Measurements from ENCODE around the gene GPR17.

DNA sequence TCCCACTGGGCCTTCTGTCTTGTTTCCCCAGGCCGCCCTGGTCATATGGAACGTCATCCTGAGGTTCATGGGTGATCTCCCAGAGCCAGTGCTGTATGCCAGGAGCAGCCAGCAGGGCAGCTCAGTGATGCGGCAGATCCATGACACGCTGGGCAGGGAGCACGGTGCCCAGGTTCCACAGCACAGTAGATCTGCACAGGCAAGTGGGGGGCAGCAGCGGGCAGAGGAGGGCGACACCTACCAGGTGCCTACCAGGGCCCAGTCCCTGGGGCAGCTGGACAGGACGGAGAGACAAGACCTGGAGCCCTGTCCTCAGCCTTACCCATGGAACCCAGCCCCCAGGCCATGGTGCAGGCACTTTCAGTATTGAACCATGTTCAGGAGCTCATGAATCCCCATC lies 36.1 kb upstream of the GPR17 start:
- TF ChIP-seq POLR2A (IDR thresholded peaks at IDR 0.05; ENCODE audit: low read length) (no peak), GATA1 (IDR thresholded peaks at IDR 0.05; ENCODE audit: low read depth, low read length) (no peak)

All from erythroblast (primary cell).